Breast epithelium (tissue), 3 donors: ENCODE data around the gene ZNF142.

Experiments
- POLR2A ChIP-seq: fragments of 450-650 bp; IDR thresholded peaks from one replicate; pipeline ENCODE4 v1.6.1; 2016; ENCODE audit warnings: antibody characterized with exemption, mild to moderate bottlenecking, moderate library complexity
- POLR2AphosphoS5 ChIP-seq, 3 donors: sonication (generic); formaldehyde crosslinking; IDR thresholded peaks; one replicate each; pipeline ENCODE4 v1.6.1; 2017; ENCODE audit warnings: antibody characterized with exemption in 3 of 3

GRCh38 chr2:218635719-218636118 lies 23.7 kb downstream of the ZNF142 start:
- TF ChIP-seq POLR2A = no peak
- no peak for TF ChIP-seq POLR2AphosphoS5 (IDR thresholded peaks at IDR 0.05)
